Measurements from ENCODE around the gene ARFRP1. TPM values are rescaled to one million over a fixed set of nuclear protein-coding genes. Genes with fewer than 3 reads are reported as not detected.

ARFRP1 gene
- total RNA-seq, 1 experiment from 2014 or later: 74.0 TPM

- intact Hi-C loops (cut with micrococcal nuclease; ENCODE audit: unreplicated experiment): loop anchor here (10.0 kb wide), 1 partner anchor 150 kb away; the partner anchor contains the start of genes ABHD16B and TPD52L2
- peaks cover 9% of the 10 kb centered on the region for H3K4me1 Mint-ChIP-seq (ENCODE audit: low read depth, unreplicated experiment)
- no peak overlapping the region for H3K4me3 Mint-ChIP-seq (ENCODE audit: low read depth, unreplicated experiment)
- BruUV-seq (replicated peaks): no TSS peak
- TF ChIP-seq CTCF (IDR thresholded peaks at IDR 0.05; ENCODE audit: unreplicated experiment): no peak
- CTCF ChIA-PET: no interaction called here
- DNase-seq: no peak
- H3K27ac Mint-ChIP-seq (ENCODE audit: unreplicated experiment): no peak overlapping the region
- no peaks in the 10 kb centered on the region for H3K27me3 Mint-ChIP-seq (ENCODE audit: unreplicated experiment)
- H3K36me3 Mint-ChIP-seq (ENCODE audit: insufficient read depth, unreplicated experiment): peaks cover 98% of the 10 kb centered on the region
- peaks cover 15% of the 10 kb centered on the region for H3K9me3 Mint-ChIP-seq (ENCODE audit: low read depth, unreplicated experiment)
Observed at GRCh38 chr20:63714858-63715257, 7.1 kb upstream of the ARFRP1 start.

- CTCF ChIA-PET: interaction anchor here (0.9 kb wide), 1 partner anchor 29 kb away, joined by 3 read pairs; no protein-coding TSS in a partner anchor
- no TSS peak for BruUV-seq (replicated peaks)
- intact Hi-C loops (cut with micrococcal nuclease; ENCODE audit: unreplicated experiment): loop anchor here (10.0 kb wide), 1 partner anchor 153 kb away; the partner anchor contains the start of genes ABHD16B and TPD52L2
- peaks cover 9% of the 10 kb centered on the region for H3K9me3 Mint-ChIP-seq (ENCODE audit: low read depth, unreplicated experiment)
- peaks cover 97% of the 10 kb centered on the region for H3K36me3 Mint-ChIP-seq (ENCODE audit: insufficient read depth, unreplicated experiment)
- no peak for TF ChIP-seq CTCF (IDR thresholded peaks at IDR 0.05; ENCODE audit: unreplicated experiment)
- no peak for DNase-seq
- no peaks in the 10 kb centered on the region for H3K27me3 Mint-ChIP-seq (ENCODE audit: unreplicated experiment)
- H3K4me3 Mint-ChIP-seq (ENCODE audit: low read depth, unreplicated experiment): no peak overlapping the region
- peaks cover 19% of the 10 kb centered on the region for H3K4me1 Mint-ChIP-seq (ENCODE audit: low read depth, unreplicated experiment)
- no peak overlapping the region for H3K27ac Mint-ChIP-seq (ENCODE audit: unreplicated experiment)
Observed at GRCh38 chr20:63712191-63712590, 4.4 kb upstream of the ARFRP1 start.

- H3K27ac Mint-ChIP-seq (ENCODE audit: unreplicated experiment): no peak overlapping the region
- CTCF ChIA-PET: interaction anchor here (0.9 kb wide), 1 partner anchor 30 kb away, joined by 3 read pairs; no protein-coding TSS in a partner anchor
- no peak for DNase-seq
- H3K27me3 Mint-ChIP-seq (ENCODE audit: unreplicated experiment): no peaks in the 10 kb centered on the region
- no TSS peak for BruUV-seq (replicated peaks)
- H3K9me3 Mint-ChIP-seq (ENCODE audit: low read depth, unreplicated experiment): peaks cover 9% of the 10 kb centered on the region
- H3K4me1 Mint-ChIP-seq (ENCODE audit: low read depth, unreplicated experiment): peaks cover 29% of the 10 kb centered on the region
- peaks cover 97% of the 10 kb centered on the region for H3K36me3 Mint-ChIP-seq (ENCODE audit: insufficient read depth, unreplicated experiment)
- TF ChIP-seq CTCF (IDR thresholded peaks at IDR 0.05; ENCODE audit: unreplicated experiment): no peak
- intact Hi-C loops (cut with micrococcal nuclease; ENCODE audit: unreplicated experiment): loop anchor here (10.0 kb wide), 1 partner anchor 154 kb away; the partner anchor contains the start of genes ABHD16B and TPD52L2
- no peak overlapping the region for H3K4me3 Mint-ChIP-seq (ENCODE audit: low read depth, unreplicated experiment)
Observed at GRCh38 chr20:63711085-63711645, 3.4 kb upstream of the ARFRP1 start.

- Mint-ChIP-seq H3K27ac (ENCODE audit: unreplicated experiment) (peak overlapping the region; percentile 53), H3K4me3 (ENCODE audit: low read depth, unreplicated experiment) (peak overlapping the region; percentile 97), H3K9me3 (ENCODE audit: low read depth, unreplicated experiment) (peaks cover 7% of the 10 kb centered on the region), H3K27me3 (ENCODE audit: unreplicated experiment) (no peaks in the 10 kb centered on the region), H3K4me1 (ENCODE audit: low read depth, unreplicated experiment) (peaks cover 42% of the 10 kb centered on the region), H3K36me3 (ENCODE audit: insufficient read depth, unreplicated experiment) (peaks cover 94% of the 10 kb centered on the region)
- DNase-seq: no peak
- intact Hi-C loops (cut with micrococcal nuclease; ENCODE audit: unreplicated experiment): no loop called here
- no peak for TF ChIP-seq CTCF (IDR thresholded peaks at IDR 0.05; ENCODE audit: unreplicated experiment)
- BruUV-seq (replicated peaks): no TSS peak
- CTCF ChIA-PET: no interaction called here
Observed at GRCh38 chr20:63709149-63709527, 1.4 kb upstream of the ARFRP1 start.
